AG04450 (cell line): Measurements from ENCODE around the gene ERMN. TPM values are rescaled to one million over a fixed set of nuclear protein-coding genes. Genes with fewer than 3 reads are reported as not detected.
A peak's percentile ranks its signal among the peaks of the same experiment; 100 is the strongest.

Experiments
- CTCF ChIA-PET: fragments of 300-600, 350-600 bp; formaldehyde crosslinking; extraction: SDS; loops from one replicate; lab custom pipeline; 2022; ENCODE audit warnings: antibody characterized with exemption, inconsistent platforms; lab: Charles Lee
- POLR2A ChIA-PET: fragments of 350-600 bp; formaldehyde crosslinking; extraction: SDS; loops from one replicate; lab custom pipeline; 2021; ENCODE audit warnings: antibody characterized with exemption, inconsistent platforms; lab: Yijun Ruan, JAX
- DNase-seq: peaks from one replicate; pipeline ENCODE4 v3.0.0-alpha.2; 2011; ENCODE audit warnings: low read depth, low spot score
- H3K27ac ChIP-seq: one replicate; pipeline ENCODE4 v1.5.1; 2012; ENCODE audit warnings: low read depth, low read length, control low read depth
- H3K27me3 ChIP-seq: one replicate; pipeline ENCODE4 v1.6.0; 2012; ENCODE audit warnings: low read length; ENCODE audit not compliant: control insufficient read depth, insufficient read depth
- H3K4me3 ChIP-seq: 2 replicates; pipeline ENCODE4 v1.5.1; 2011; ENCODE audit warnings: mild to moderate bottlenecking, low read depth, low read length, control low read depth
- H3K9me3 ChIP-seq: 2 replicates; pipeline ENCODE4 v1.5.1; 2012; ENCODE audit warnings: low read length; ENCODE audit not compliant: control insufficient read depth, insufficient read depth
- CTCF ChIP-seq: IDR thresholded peaks from 2 replicates; pipeline ENCODE4 v1.5.1; 2011; ENCODE audit warnings: low read depth, low read length, control low read depth, inconsistent platforms
- polyA plus RNA-seq: library from polyadenylated mRNA; depleted of rRNA; stranded (reverse); fragments of >200 nt; gene quantifications from 2 replicates; pipeline ENCODE4 v1.2.3, GENCODE V29; 2011

The ERMN gene
- polyA plus RNA-seq, 1 experiment, result not detected

GRCh38 chr2:157302492-157303099, 23.0 kb downstream of the ERMN start:
- peak; percentile 73 for TF ChIP-seq CTCF

GRCh38 chr2:157301307-157301706, 24.3 kb downstream of the ERMN start:
- CTCF ChIA-PET, result interaction anchor here (0.9 to 13.2 kb wide), 26 partner anchors 10 to 1922 kb away, joined by 3 to 299 read pairs (median 6); partner anchors contain the start of genes ACVR1C, ERMN and GALNT5
- no peak overlapping the region for H3K4me3 ChIP-seq
- no peaks in the 10 kb centered on the region for H3K9me3 ChIP-seq
- H3K27ac ChIP-seq, result no peak overlapping the region
- POLR2A ChIA-PET, result no interaction called here
- DNase-seq, result no peak
- no peaks in the 10 kb centered on the region for H3K27me3 ChIP-seq
- TF ChIP-seq CTCF, result no peak

More at GRCh38 chr2:157302492-157303099, 23.0 kb downstream of the ERMN start:
- peak; percentile 16 for DNase-seq
- ChIA-PET CTCF (interaction anchor here (0.6 to 13.2 kb wide), 52 partner anchors 9 to 1925 kb away, joined by 3 to 299 read pairs (median 5); partner anchors contain the start of genes ACVR1C, ERMN and GALNT5), POLR2A (interaction anchor here (1.2 kb wide), 1 partner anchor 42 kb away, joined by 3 read pairs; no protein-coding TSS in a partner anchor)
- Histone ChIP-seq H3K9me3 (no peaks in the 10 kb centered on the region), H3K27me3 (no peaks in the 10 kb centered on the region), H3K27ac (no peak overlapping the region), H3K4me3 (no peak overlapping the region)

GRCh38 chr2:157296958-157297357, 28.7 kb downstream of the ERMN start:
- Histone ChIP-seq H3K9me3 (no peaks in the 10 kb centered on the region), H3K27me3 (no peaks in the 10 kb centered on the region), H3K27ac (no peak overlapping the region), H3K4me3 (no peak overlapping the region)
- no peak for DNase-seq
- POLR2A ChIA-PET, result no interaction called here
- TF ChIP-seq CTCF, result no peak
- CTCF ChIA-PET, result interaction anchor here (1.3 to 2.1 kb wide), 2 partner anchors 30 to 39 kb away, joined by 6 to 7 read pairs; no protein-coding TSS in a partner anchor

GRCh38 chr2:157296490-157296889, 29.1 kb downstream of the ERMN start:
- no peak for TF ChIP-seq CTCF
- Histone ChIP-seq H3K9me3 (no peaks in the 10 kb centered on the region), H3K27me3 (no peaks in the 10 kb centered on the region), H3K27ac (no peak overlapping the region), H3K4me3 (no peak overlapping the region)
- DNase-seq, result no peak
- ChIA-PET POLR2A (no interaction called here), CTCF (interaction anchor here (1.3 kb wide), 1 partner anchor 31 kb away, joined by 7 read pairs; no protein-coding TSS in a partner anchor)

- H3K27me3 ChIP-seq, result no peaks in the 10 kb centered on the region
- ChIA-PET POLR2A (no interaction called here), CTCF (interaction anchor here (1.8 to 3.2 kb wide), 2 partner anchors 10 to 12 kb away, joined by 6 to 27 read pairs; no protein-coding TSS in a partner anchor)
- no peaks in the 10 kb centered on the region for H3K9me3 ChIP-seq
- H3K4me3 ChIP-seq, result no peak overlapping the region
- no peak overlapping the region for H3K27ac ChIP-seq
- no peak for TF ChIP-seq CTCF
- no peak for DNase-seq
These were observed 32.8 kb downstream of the ERMN start for GRCh38 chr2:157292853-157293252.
